ENCODE results near the gene WWP2.
"Not testable (repeated sequence)": the region's sequence is repeated elsewhere in the genome, so short reads cannot be mapped to it uniquely, and the experiment has no call there.

The WWP2 gene

DNA sequence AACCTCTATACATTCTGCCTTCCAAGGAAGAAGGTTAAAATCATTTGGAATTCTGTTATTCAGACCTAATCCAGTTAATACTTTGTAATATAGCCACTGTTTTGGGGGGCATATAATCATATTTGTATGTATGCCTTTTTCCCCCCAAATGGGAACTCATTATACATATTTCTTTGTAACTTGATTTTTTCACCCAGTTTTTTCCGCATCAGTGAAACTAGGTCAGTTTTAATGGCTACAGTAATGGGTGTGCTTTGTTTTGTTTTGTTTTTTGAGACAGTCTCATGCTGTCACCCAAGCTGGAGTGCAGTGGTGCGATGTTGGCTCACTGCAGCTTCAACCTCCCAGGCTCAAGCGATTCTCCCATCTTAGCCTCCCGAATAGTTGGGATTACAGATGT lies 54.9 kb downstream of the WWP2 start:
- DNase-seq (ENCODE audit: insufficient read length, low spot score) = no peak
- FAIRE-seq = no peak
- TF ChIP-seq CTCF (IDR thresholded peaks at IDR 0.05; ENCODE audit: insufficient read depth, missing control alignments) = no peak

DNA sequence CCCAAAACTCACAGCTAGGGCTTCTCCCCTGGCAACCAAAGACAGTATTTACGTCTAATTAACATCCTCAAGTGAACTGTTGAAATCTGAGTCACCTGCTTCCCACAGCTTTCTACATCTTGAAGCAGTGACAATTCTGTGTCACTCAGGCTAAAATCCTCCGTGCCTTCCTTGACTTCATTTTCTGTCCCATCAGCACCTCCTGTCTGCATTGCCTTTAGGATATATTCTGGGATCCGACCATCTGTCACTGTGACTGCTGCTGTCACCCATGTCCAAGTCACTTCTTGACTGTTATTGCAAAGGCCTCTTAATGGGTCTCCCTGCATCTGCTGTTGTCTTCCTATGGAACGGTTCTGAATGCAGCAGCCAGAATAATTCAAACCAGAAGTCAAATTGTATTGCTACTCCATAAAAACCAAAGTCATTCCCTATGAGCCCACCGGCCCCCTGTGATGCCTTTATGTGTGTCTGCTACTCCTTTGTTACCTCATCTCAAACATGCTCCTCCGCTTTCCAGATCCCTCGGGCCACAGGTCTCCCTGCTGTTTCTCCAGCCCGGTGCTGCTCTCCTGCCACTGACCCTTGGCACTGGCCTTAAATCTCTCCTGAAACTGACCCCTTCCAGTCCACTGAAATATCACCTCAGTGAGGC lies 56.9 kb downstream of the WWP2 start:
- FAIRE-seq = no peak
- DNase-seq (ENCODE audit: insufficient read length, low spot score) = no peak
- no peak for TF ChIP-seq CTCF (IDR thresholded peaks at IDR 0.05; ENCODE audit: insufficient read depth, missing control alignments)

- no peak for FAIRE-seq
- TF ChIP-seq CTCF (IDR thresholded peaks at IDR 0.05; ENCODE audit: insufficient read depth, missing control alignments) = no peak
- DNase-seq (ENCODE audit: insufficient read length, low spot score) = no peak
These were observed 58.9 kb downstream of the WWP2 start for GRCh38 chr16:69820926-69821541.

DNA sequence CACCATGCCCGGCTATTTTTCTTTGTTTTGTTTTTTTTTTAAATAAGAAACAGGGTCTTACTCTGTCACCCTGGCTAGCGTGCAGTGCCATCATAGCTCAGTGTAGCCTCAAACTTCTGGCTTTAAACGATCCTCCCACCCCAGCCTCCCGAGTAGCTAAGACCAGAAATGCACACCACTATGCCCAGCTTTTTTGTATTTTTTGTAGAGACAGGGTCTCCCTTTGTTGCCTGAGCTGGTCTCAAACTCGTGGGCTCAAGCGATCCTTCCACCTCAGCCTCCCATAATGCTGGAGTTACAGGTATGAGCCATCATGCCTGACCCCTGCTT lies 59.7 kb downstream of the WWP2 start:
- no peak for TF ChIP-seq CTCF (IDR thresholded peaks at IDR 0.05; ENCODE audit: insufficient read depth, missing control alignments)
- FAIRE-seq (no peak), DNase-seq (ENCODE audit: insufficient read length, low spot score) (no peak)

DNA sequence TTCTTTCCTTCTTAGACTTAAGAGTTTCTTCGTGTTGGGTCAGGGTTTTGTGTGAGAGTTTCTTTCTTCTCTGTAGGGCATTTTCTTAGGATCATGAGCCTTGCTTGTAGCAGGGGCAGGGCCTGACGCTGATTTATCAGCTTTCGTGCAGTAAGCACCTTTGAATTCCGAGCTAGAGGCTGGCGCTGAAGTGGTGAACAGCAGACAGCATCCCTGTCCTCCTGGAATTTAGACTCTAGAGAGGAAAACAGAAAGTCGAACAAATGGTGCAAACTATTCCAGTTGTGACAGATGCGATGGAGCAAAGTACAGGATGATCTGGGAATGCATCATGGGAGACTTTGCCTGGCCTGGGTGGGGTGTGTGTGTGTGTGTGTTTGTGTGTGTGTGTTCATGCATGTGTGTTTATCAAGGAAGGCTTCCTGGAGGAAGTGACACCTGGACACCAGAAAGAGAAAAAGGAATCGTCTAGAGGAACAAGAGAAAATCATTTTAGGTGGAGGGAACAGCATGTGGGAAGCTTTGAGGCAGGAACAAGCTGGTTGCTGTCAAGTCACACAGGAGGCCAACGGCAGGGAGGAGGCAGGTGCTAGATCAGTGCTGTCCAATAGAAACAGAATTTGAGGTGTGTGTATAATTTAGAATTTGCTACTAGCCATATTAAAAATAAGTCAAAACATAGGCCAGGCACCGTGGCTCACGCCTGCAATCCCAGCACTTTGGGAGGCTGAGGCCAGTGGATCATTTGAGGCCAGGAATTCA lies 60.2 kb downstream of the WWP2 start:
- no peak for DNase-seq (ENCODE audit: insufficient read length, low spot score)
- no peak for TF ChIP-seq CTCF (IDR thresholded peaks at IDR 0.05; ENCODE audit: insufficient read depth, missing control alignments)
- FAIRE-seq = no peak

DNA sequence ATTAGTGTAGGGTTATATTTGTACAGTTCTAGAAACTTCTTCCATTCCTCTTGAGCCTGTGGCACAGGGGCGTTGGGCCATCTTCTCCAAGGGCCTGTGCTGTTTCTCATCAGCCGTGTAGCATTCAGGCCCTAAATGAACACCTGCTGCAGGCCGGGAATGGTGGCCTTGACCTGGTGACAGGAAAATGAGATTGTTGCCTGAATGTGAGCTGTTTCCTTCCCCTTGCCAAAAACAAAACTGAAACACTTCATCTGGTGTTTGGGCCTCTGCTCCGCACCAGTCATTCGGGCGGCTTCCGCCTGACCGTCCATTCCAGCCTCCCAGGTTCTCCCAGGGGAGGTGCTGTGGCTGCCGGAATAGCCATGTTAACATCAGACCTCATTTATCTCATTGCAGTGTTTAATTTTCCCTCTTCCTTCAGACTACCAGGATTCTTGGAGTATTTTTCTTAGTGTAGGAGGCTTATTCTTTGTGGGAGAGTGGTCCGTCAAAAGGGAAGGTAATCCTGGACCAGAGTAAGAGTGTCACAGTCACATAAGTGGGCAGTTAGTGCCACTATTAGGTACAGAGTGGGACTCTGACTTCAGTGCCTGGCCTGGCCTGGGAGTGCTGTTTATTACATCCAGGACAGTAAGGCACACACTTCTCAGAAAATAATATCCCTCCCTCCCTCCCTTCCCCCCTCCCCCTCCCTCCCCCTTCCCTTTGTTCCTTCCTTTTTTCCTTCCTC lies 61.9 kb downstream of the WWP2 start:
- FAIRE-seq (no peak), DNase-seq (ENCODE audit: insufficient read length, low spot score) (no peak)
- no peak for TF ChIP-seq CTCF (IDR thresholded peaks at IDR 0.05; ENCODE audit: insufficient read depth, missing control alignments)

- not testable (repeated sequence) for FAIRE-seq; DNase-seq (ENCODE audit: insufficient read length, low spot score)
These were observed 62.5 kb downstream of the WWP2 start for GRCh38 chr16:69824564-69825142.
